Measurements from ENCODE around the gene PRPF6.

Gene PRPF6

GRCh38 chr20:64038565-64039292, 57.8 kb downstream of the PRPF6 start:
- TF ChIP-seq ZFP30 (CRISPR knock-in tag; IDR thresholded peaks at IDR 0.05) (no peak), SNAI2 (CRISPR knock-in tag; IDR thresholded peaks at IDR 0.05) (no peak), TOX (CRISPR knock-in tag; IDR thresholded peaks at IDR 0.05; ENCODE audit: borderline replicate concordance) (no peak), TCF4 (CRISPR knock-in tag; IDR thresholded peaks at IDR 0.05; ENCODE audit: borderline replicate concordance) (no peak), ZNF565 (CRISPR knock-in tag; conservative IDR thresholded peaks at IDR 0.05; ENCODE audit: low read depth) (no peak), OSR1 (CRISPR knock-in tag; IDR thresholded peaks at IDR 0.05) (no peak), BACH2 (CRISPR knock-in tag; IDR thresholded peaks at IDR 0.05; ENCODE audit: borderline replicate concordance) (no peak), PATZ1 (CRISPR knock-in tag; IDR thresholded peaks at IDR 0.05; ENCODE audit: borderline replicate concordance) (no peak), CSRNP3 (CRISPR knock-in tag; IDR thresholded peaks at IDR 0.05) (no peak)
- ATAC-seq, result peak; percentile 87

- TF ChIP-seq GLIS3 (CRISPR knock-in tag; IDR thresholded peaks at IDR 0.05) (no peak), CSRNP3 (CRISPR knock-in tag; IDR thresholded peaks at IDR 0.05) (no peak), CREB5 (CRISPR knock-in tag; IDR thresholded peaks at IDR 0.05; ENCODE audit: low read depth) (no peak), SNAI2 (CRISPR knock-in tag; IDR thresholded peaks at IDR 0.05) (no peak), PATZ1 (CRISPR knock-in tag; IDR thresholded peaks at IDR 0.05; ENCODE audit: borderline replicate concordance) (no peak), ZFP30 (CRISPR knock-in tag; IDR thresholded peaks at IDR 0.05) (no peak), PPARA (CRISPR knock-in tag; IDR thresholded peaks at IDR 0.05; ENCODE audit: borderline replicate concordance) (no peak), ZNF70 (CRISPR knock-in tag; IDR thresholded peaks at IDR 0.05) (no peak), ISL1 (CRISPR knock-in tag; IDR thresholded peaks at IDR 0.05) (no peak), ZFP3 (CRISPR knock-in tag; IDR thresholded peaks at IDR 0.05) (no peak), TOX (CRISPR knock-in tag; IDR thresholded peaks at IDR 0.05; ENCODE audit: borderline replicate concordance) (no peak), CSDC2 (CRISPR knock-in tag; IDR thresholded peaks at IDR 0.05) (no peak), OSR1 (CRISPR knock-in tag; IDR thresholded peaks at IDR 0.05) (no peak), ESRRG (CRISPR knock-in tag; IDR thresholded peaks at IDR 0.05) (no peak), TCF4 (CRISPR knock-in tag; IDR thresholded peaks at IDR 0.05; ENCODE audit: borderline replicate concordance) (no peak), ZNF8 (CRISPR knock-in tag; IDR thresholded peaks at IDR 0.05) (no peak), BACH2 (CRISPR knock-in tag; IDR thresholded peaks at IDR 0.05; ENCODE audit: borderline replicate concordance) (no peak), ARNTL (CRISPR knock-in tag; IDR thresholded peaks at IDR 0.05; ENCODE audit: borderline replicate concordance, low read depth) (no peak), ZNF565 (CRISPR knock-in tag; conservative IDR thresholded peaks at IDR 0.05; ENCODE audit: low read depth) (no peak), TSHZ2 (CRISPR knock-in tag; IDR thresholded peaks at IDR 0.05) (no peak)
- peak; percentile 23 for ATAC-seq
These were observed 58.6 kb downstream of the PRPF6 start for GRCh38 chr20:64039293-64040160.

Measured in SK-N-SH treated with all-trans-retinoic acid at 6 μM for 48 hours (cell line).